ENCODE data around the gene AGPAT2.

GRCh38 chr9:136626066-136626725, 61.1 kb downstream of the AGPAT2 start:
- no peak for TF ChIP-seq TAF1 (IDR thresholded peaks at IDR 0.05; ENCODE audit: borderline replicate concordance, insufficient read depth, low read length)
- TF ChIP-seq REST (IDR thresholded peaks at IDR 0.05; ENCODE audit: insufficient read depth in 1 of 2, low read depth in 2 of 2, low read length in 2 of 2), result no peak
- TF ChIP-seq SIN3A (IDR thresholded peaks at IDR 0.05; ENCODE audit: borderline replicate concordance, insufficient read depth, low read length), result no peak

All from PFSK-1 (cell line).